ENCODE data around the gene ATXN10. TPM values are rescaled to one million over a fixed set of nuclear protein-coding genes. Genes with fewer than 3 reads are reported as not detected.

The ATXN10 gene
- total and polyA plus RNA-seq, 2 donors (not counting 1 experiment from before 2014, with no cell fraction given) = 52.3 to 95.5 TPM

DNA sequence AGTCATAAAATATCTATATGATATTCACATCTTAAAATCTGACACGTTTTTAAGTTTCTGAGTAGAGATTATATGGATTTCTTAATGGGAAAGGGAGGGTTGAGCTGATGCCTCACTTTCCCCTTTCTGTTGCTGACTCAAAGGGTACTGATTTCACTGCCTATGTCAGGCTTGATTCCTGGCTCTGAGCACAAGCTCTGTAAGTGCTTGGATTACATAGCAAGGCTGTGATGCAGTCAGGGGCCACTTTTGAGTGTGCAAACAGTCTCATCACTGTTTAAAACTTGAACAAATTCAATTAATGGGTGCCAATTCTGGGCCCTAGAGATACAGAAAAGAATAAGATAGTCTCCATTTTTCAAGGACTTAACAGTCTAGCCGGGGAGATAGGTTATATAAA is 14.4 kb downstream of the ATXN10 start:
- Histone ChIP-seq H3K9ac (ENCODE audit: low read length) (no peak overlapping the region), H3K9me3 (ENCODE audit: control extremely low read depth in 1 of 3, control insufficient read depth in 2 of 3, insufficient read depth in 1 of 3, low read length in 2 of 3) (no peaks in the 10 kb centered on the region), H3K36me3 (replicated peaks in 1 of 2; ENCODE audit: control extremely low read depth in 1 of 2, control insufficient read depth in 1 of 2, extremely low read depth in 1 of 2, insufficient read depth in 2 of 2, low read length in 1 of 2) (peaks cover 0 to 5% of the 10 kb centered on the region in 2 experiments), H3K4me1 (ENCODE audit: control insufficient read depth in 2 of 2, insufficient read depth in 2 of 2, low read length in 2 of 2) (peaks cover 21 to 25% of the 10 kb centered on the region in 2 donors), H3K27me3 (replicated peaks in 1 of 4; ENCODE audit: control extremely low read depth in 1 of 4, control insufficient read depth in 3 of 4, insufficient read depth in 4 of 4, low read length in 3 of 4) (no peaks in the 10 kb centered on the region), H4K20me1 (ENCODE audit: control insufficient read depth, insufficient read depth, low read length, poor library complexity, severe bottlenecking) (peaks cover 59% of the 10 kb centered on the region), H2AFZ (ENCODE audit: insufficient read depth, low read depth, low read length, poor library complexity, severe bottlenecking) (no peak overlapping the region), H3K27ac (ENCODE audit: low read length in 2 of 2) (no peak overlapping the region), H3K79me2 (ENCODE audit: control insufficient read depth, insufficient read depth, low read length) (peaks cover 76% of the 10 kb centered on the region), H3K4me2 (replicated peaks; ENCODE audit: low read depth, low read length, poor library complexity, severe bottlenecking) (no peak overlapping the region), H3K4me3 (ENCODE audit: control extremely low read depth in 1 of 5, extremely low read depth in 1 of 5, insufficient read depth in 1 of 5, low read depth in 2 of 5, low read length in 4 of 5) (no peak overlapping the region)
- no peaks in the 10 kb centered on the region for H3K9me3 Mint-ChIP-seq (ENCODE audit: insufficient read depth)
- ATAC-seq (ENCODE audit: low read depth) (no peak), DNase-seq (no peak)
- 100% methylated on average over 1 of the region's 2 CpGs for WGBS (ENCODE audit: insufficient coverage)
- no peak overlapping the region for H3K27ac Mint-ChIP-seq
- ChIA-PET POLR2A (no interaction called here), CTCF (interaction anchor here (1.5 kb wide), 1 partner anchor 178 kb away, joined by 3 read pairs; no protein-coding TSS in a partner anchor)
- TF ChIP-seq, protein P1, sequence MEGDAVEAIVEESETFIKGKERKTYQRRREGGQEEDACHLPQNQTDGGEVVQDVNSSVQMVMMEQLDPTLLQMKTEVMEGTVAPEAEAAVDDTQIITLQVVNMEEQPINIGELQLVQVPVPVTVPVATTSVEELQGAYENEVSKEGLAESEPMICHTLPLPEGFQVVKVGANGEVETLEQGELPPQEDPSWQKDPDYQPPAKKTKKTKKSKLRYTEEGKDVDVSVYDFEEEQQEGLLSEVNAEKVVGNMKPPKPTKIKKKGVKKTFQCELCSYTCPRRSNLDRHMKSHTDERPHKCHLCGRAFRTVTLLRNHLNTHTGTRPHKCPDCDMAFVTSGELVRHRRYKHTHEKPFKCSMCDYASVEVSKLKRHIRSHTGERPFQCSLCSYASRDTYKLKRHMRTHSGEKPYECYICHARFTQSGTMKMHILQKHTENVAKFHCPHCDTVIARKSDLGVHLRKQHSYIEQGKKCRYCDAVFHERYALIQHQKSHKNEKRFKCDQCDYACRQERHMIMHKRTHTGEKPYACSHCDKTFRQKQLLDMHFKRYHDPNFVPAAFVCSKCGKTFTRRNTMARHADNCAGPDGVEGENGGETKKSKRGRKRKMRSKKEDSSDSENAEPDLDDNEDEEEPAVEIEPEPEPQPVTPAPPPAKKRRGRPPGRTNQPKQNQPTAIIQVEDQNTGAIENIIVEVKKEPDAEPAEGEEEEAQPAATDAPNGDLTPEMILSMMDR (IDR thresholded peaks at IDR 0.05) = no peak
- TF ChIP-seq EZH2 (IDR thresholded peaks at IDR 0.05; ENCODE audit: borderline replicate concordance, insufficient read depth, low read depth, low read length, poor library complexity, severe bottlenecking) = no peak
- H3K27me3 Mint-ChIP-seq = no peaks in the 10 kb centered on the region
- intact Hi-C loops (cut with micrococcal nuclease) = loop anchor here (10.0 kb wide), 1 partner anchor 89 kb away; no protein-coding TSS in a partner anchor
- no peak overlapping the region for H3K4me3 Mint-ChIP-seq
- peaks cover 18% of the 10 kb centered on the region for H3K4me1 Mint-ChIP-seq

DNA sequence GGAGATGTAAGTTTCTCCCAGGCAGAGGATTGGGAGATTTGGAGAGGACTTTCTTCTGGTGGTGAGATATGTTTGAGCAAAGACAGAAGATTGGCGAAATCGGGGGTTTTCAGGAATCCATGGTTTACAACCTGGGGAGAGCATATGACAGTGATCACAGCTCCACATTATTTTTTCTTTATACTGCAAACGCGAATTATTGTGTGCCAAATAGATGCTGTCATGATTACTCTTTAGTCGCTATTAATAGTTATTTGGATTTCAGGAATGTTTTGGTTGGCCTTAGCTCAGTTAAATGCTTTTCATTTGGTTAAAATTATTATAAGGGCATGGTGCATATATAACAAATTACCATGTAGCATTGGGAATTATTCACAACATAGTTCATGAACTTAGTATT is 15.2 kb downstream of the ATXN10 start:
- Histone ChIP-seq H2AFZ (ENCODE audit: insufficient read depth, low read depth, low read length, poor library complexity, severe bottlenecking) (no peak overlapping the region), H3K27me3 (replicated peaks in 1 of 4; ENCODE audit: control extremely low read depth in 1 of 4, control insufficient read depth in 3 of 4, insufficient read depth in 4 of 4, low read length in 3 of 4) (no peaks in the 10 kb centered on the region), H4K20me1 (ENCODE audit: control insufficient read depth, insufficient read depth, low read length, poor library complexity, severe bottlenecking) (peaks cover 63% of the 10 kb centered on the region), H3K9ac (ENCODE audit: low read length) (no peak overlapping the region), H3K36me3 (replicated peaks in 1 of 2; ENCODE audit: control extremely low read depth in 1 of 2, control insufficient read depth in 1 of 2, extremely low read depth in 1 of 2, insufficient read depth in 2 of 2, low read length in 1 of 2) (peaks cover 0 to 6% of the 10 kb centered on the region in 2 experiments), H3K4me1 (ENCODE audit: control insufficient read depth in 2 of 2, insufficient read depth in 2 of 2, low read length in 2 of 2) (peaks cover 21 to 25% of the 10 kb centered on the region in 2 donors), H3K9me3 (ENCODE audit: control extremely low read depth in 1 of 3, control insufficient read depth in 2 of 3, insufficient read depth in 1 of 3, low read length in 2 of 3) (no peaks in the 10 kb centered on the region), H3K27ac (ENCODE audit: low read length in 2 of 2) (no peak overlapping the region), H3K4me2 (replicated peaks; ENCODE audit: low read depth, low read length, poor library complexity, severe bottlenecking) (no peak overlapping the region), H3K4me3 (ENCODE audit: control extremely low read depth in 1 of 5, extremely low read depth in 1 of 5, insufficient read depth in 1 of 5, low read depth in 2 of 5, low read length in 4 of 5) (no peak overlapping the region), H3K79me2 (ENCODE audit: control insufficient read depth, insufficient read depth, low read length) (peaks cover 68% of the 10 kb centered on the region)
- no peak for ATAC-seq (ENCODE audit: low read depth)
- no peak for DNase-seq
- no peaks in the 10 kb centered on the region for H3K9me3 Mint-ChIP-seq (ENCODE audit: insufficient read depth)
- peaks cover 18% of the 10 kb centered on the region for H3K4me1 Mint-ChIP-seq
- CTCF ChIA-PET = no interaction called here
- no peak overlapping the region for H3K27ac Mint-ChIP-seq
- TF ChIP-seq EZH2 (IDR thresholded peaks at IDR 0.05; ENCODE audit: borderline replicate concordance, insufficient read depth, low read depth, low read length, poor library complexity, severe bottlenecking) = no peak
- TF ChIP-seq, protein P1 (IDR thresholded peaks at IDR 0.05) = no peak
- POLR2A ChIA-PET = no interaction called here
- no peaks in the 10 kb centered on the region for H3K27me3 Mint-ChIP-seq
- intact Hi-C loops (cut with micrococcal nuclease) = loop anchor here (10.0 kb wide), 1 partner anchor 88 kb away; no protein-coding TSS in a partner anchor
- 83% methylated on average over 2 of the region's 5 CpGs for WGBS (ENCODE audit: insufficient coverage)
- H3K4me3 Mint-ChIP-seq = no peak overlapping the region
